Measurements from ENCODE around the gene MCTP2.

DNA sequence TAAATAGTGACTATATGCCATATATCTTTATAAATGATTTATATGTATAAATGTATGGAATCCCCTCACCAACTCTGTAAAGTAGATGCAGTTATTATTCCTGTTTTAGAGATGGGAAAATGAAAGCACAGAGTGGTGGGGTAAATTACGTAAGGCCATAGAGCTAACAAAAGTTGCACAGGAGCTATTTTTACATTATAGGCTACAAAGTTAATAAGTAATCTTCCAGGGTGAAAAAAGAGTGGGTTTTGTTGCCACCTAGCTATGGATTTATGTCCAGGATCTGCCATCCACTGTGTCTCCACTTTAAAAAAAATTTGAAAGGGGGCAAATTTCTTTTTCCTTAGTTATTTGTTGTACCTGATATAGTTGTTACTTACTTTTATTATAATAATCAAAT lies 235.7 kb downstream of the MCTP2 start:
- no peak for TF ChIP-seq POLR2AphosphoS5 (IDR thresholded peaks at IDR 0.05)
- TF ChIP-seq, protein P1, sequence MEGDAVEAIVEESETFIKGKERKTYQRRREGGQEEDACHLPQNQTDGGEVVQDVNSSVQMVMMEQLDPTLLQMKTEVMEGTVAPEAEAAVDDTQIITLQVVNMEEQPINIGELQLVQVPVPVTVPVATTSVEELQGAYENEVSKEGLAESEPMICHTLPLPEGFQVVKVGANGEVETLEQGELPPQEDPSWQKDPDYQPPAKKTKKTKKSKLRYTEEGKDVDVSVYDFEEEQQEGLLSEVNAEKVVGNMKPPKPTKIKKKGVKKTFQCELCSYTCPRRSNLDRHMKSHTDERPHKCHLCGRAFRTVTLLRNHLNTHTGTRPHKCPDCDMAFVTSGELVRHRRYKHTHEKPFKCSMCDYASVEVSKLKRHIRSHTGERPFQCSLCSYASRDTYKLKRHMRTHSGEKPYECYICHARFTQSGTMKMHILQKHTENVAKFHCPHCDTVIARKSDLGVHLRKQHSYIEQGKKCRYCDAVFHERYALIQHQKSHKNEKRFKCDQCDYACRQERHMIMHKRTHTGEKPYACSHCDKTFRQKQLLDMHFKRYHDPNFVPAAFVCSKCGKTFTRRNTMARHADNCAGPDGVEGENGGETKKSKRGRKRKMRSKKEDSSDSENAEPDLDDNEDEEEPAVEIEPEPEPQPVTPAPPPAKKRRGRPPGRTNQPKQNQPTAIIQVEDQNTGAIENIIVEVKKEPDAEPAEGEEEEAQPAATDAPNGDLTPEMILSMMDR (IDR thresholded peaks at IDR 0.05), result no peak
